Measurements from ENCODE around the gene CASQ2.

CASQ2 gene

GRCh38 chr1:115651391-115651790 is 117.1 kb downstream of the CASQ2 start:
- Histone ChIP-seq H3F3A (ENCODE audit: control insufficient read depth, insufficient read depth) (no peaks in the 10 kb centered on the region), H3K27me3 (ENCODE audit: control insufficient read depth, low read length) (no peaks in the 10 kb centered on the region), H4K20me1 (ENCODE audit: control insufficient read depth, insufficient read depth, low read depth, low read length) (0 out of 2 replicates have a peak, but pooled peaks cover 5% of the 10 kb centered on the region), H3K9me2 (replicated peaks; ENCODE audit: control insufficient read depth, low read length) (no peaks in the 10 kb centered on the region), H3K79me2 (ENCODE audit: control insufficient read depth, low read length) (no peaks in the 10 kb centered on the region), H3K4me1 (ENCODE audit: control insufficient read depth, low read length) (no peaks in the 10 kb centered on the region), H3K27ac (ENCODE audit: low read depth, low read length) (no peak overlapping the region), H3K36me3 (ENCODE audit: control insufficient read depth, low read length) (no peaks in the 10 kb centered on the region), H3K4me2 (ENCODE audit: low read length) (no peak overlapping the region), H3K9me3 (ENCODE audit: control insufficient read depth, insufficient read depth, low read length) (no peaks in the 10 kb centered on the region), H3K4me3 (ENCODE audit: low read length) (no peak overlapping the region)
- no peak for TF ChIP-seq EZH2phosphoT487 (IDR thresholded peaks at IDR 0.05; ENCODE audit: borderline replicate concordance, low read length)
- TF ChIP-seq CTCF (IDR thresholded peaks at IDR 0.05; ENCODE audit: low read depth, low read length, poor library complexity, severe bottlenecking) = no peak

GRCh38 chr1:115650961-115651360 is 117.6 kb downstream of the CASQ2 start:
- Histone ChIP-seq H3K79me2 (ENCODE audit: control insufficient read depth, low read length) (no peaks in the 10 kb centered on the region), H3K9me2 (replicated peaks; ENCODE audit: control insufficient read depth, low read length) (no peaks in the 10 kb centered on the region), H3K9me3 (ENCODE audit: control insufficient read depth, insufficient read depth, low read length) (no peaks in the 10 kb centered on the region), H3K4me2 (ENCODE audit: low read length) (no peak overlapping the region), H3K4me1 (ENCODE audit: control insufficient read depth, low read length) (no peaks in the 10 kb centered on the region), H3K36me3 (ENCODE audit: control insufficient read depth, low read length) (no peaks in the 10 kb centered on the region), H3K4me3 (ENCODE audit: low read length) (no peak overlapping the region), H3K27ac (ENCODE audit: low read depth, low read length) (no peak overlapping the region), H4K20me1 (ENCODE audit: control insufficient read depth, insufficient read depth, low read depth, low read length) (0 out of 2 replicates have a peak, but pooled peaks cover 5% of the 10 kb centered on the region), H3F3A (ENCODE audit: control insufficient read depth, insufficient read depth) (no peaks in the 10 kb centered on the region), H3K27me3 (ENCODE audit: control insufficient read depth, low read length) (no peaks in the 10 kb centered on the region)
- no peak for TF ChIP-seq CTCF (IDR thresholded peaks at IDR 0.05; ENCODE audit: low read depth, low read length, poor library complexity, severe bottlenecking)

Data from DOHH2 (cell line).